D341Med (cell line): ENCODE measurements around the gene LHPP.

Source experiments
- DNase-seq: peaks from one replicate; pipeline ENCODE4 v3.0.0; 2012; ENCODE audit warnings: low spot score

LHPP gene

GRCh38 chr10:124470544-124471434, 9.2 kb downstream of the LHPP start:
- DNase-seq: no peak

- DNase-seq: no peak
Measured at GRCh38 chr10:124472071-124472470, 10.4 kb downstream of the LHPP start.

- DNase-seq: no peak
Measured at GRCh38 chr10:124473070-124473469, 11.4 kb downstream of the LHPP start.

- DNase-seq: no peak
Measured at GRCh38 chr10:124474514-124475070, 13.0 kb downstream of the LHPP start.

- DNase-seq: no peak
Measured at GRCh38 chr10:124476043-124476725, 14.6 kb downstream of the LHPP start.

GRCh38 chr10:124477614-124478363, 16.2 kb downstream of the LHPP start:
- DNase-seq: no peak

- DNase-seq: no peak
Measured at GRCh38 chr10:124478515-124478914, 16.9 kb downstream of the LHPP start.

- no peak for DNase-seq
Measured at GRCh38 chr10:124480860-124481259, 19.2 kb downstream of the LHPP start.

GRCh38 chr10:124481717-124482116, 20.1 kb downstream of the LHPP start:
- DNase-seq: no peak

- no peak for DNase-seq
Measured at GRCh38 chr10:124482236-124482800, 20.7 kb downstream of the LHPP start.

- DNase-seq: no peak
Measured at GRCh38 chr10:124482876-124483275, 21.3 kb downstream of the LHPP start.

- no peak for DNase-seq
Measured at GRCh38 chr10:124484031-124484430, 22.4 kb downstream of the LHPP start.

GRCh38 chr10:124484661-124485060, 23.0 kb downstream of the LHPP start:
- no peak for DNase-seq

GRCh38 chr10:124486635-124487034, 25.0 kb downstream of the LHPP start:
- no peak for DNase-seq

- DNase-seq: no peak
Measured at GRCh38 chr10:124491105-124491504, 29.5 kb downstream of the LHPP start.

- no peak for DNase-seq
Measured at GRCh38 chr10:124492266-124492665, 30.6 kb downstream of the LHPP start.

GRCh38 chr10:124493214-124493882, 31.7 kb downstream of the LHPP start:
- no peak for DNase-seq

GRCh38 chr10:124494046-124494807, 32.6 kb downstream of the LHPP start:
- no peak for DNase-seq

- DNase-seq: no peak
Measured at GRCh38 chr10:124495162-124495561, 33.5 kb downstream of the LHPP start.

GRCh38 chr10:124495725-124496124, 34.1 kb downstream of the LHPP start:
- no peak for DNase-seq

- no peak for DNase-seq
Measured at GRCh38 chr10:124496150-124496549, 34.5 kb downstream of the LHPP start.
